Measurements from ENCODE around the gene MYO9A.

Gene MYO9A

GRCh38 chr15:72118017-72118978 lies at the start of gene MYO9A, which contains the start of gene SENP8:
TSS of gene MYO9A (minus strand) at chr15:72118150. CDS start at chr15:72046563, 71,587 bp downstream.
TSS of gene SENP8 (plus strand) at chr15:72118403. CDS start at chr15:72139624, 21,221 bp downstream.
- peak; percentile 99 for DNase-seq

GRCh38 chr15:72167445-72167844 lies 49.5 kb upstream of the MYO9A start:
- no peak for DNase-seq

- no peak for DNase-seq
Measured at GRCh38 chr15:72166716-72167417, 48.9 kb upstream of the MYO9A start.

GRCh38 chr15:72163719-72164118 lies 45.8 kb upstream of the MYO9A start:
- DNase-seq, result no peak

GRCh38 chr15:72162569-72162968 lies 44.6 kb upstream of the MYO9A start:
- DNase-seq, result no peak

GRCh38 chr15:72161361-72162132 lies 43.6 kb upstream of the MYO9A start:
- no peak for DNase-seq

GRCh38 chr15:72160696-72161245 lies 42.8 kb upstream of the MYO9A start:
- no peak for DNase-seq

- DNase-seq, result no peak
Measured at GRCh38 chr15:72156928-72157327, 39.0 kb upstream of the MYO9A start.

- DNase-seq, result peak; percentile 74
Measured at GRCh38 chr15:72155635-72156616, 38.0 kb upstream of the MYO9A start.

- DNase-seq, result peak; percentile 33
Measured at GRCh38 chr15:72155003-72155621, 37.2 kb upstream of the MYO9A start.

- no peak for DNase-seq
Measured at GRCh38 chr15:72154316-72154715, 36.4 kb upstream of the MYO9A start.

GRCh38 chr15:72153269-72154000 lies 35.5 kb upstream of the MYO9A start:
- no peak for DNase-seq

- DNase-seq, result no peak
Measured at GRCh38 chr15:72147418-72147817, 29.5 kb upstream of the MYO9A start.

GRCh38 chr15:72146934-72147333 lies 29.0 kb upstream of the MYO9A start:
- DNase-seq, result no peak

GRCh38 chr15:72146221-72146620 lies 28.3 kb upstream of the MYO9A start:
- DNase-seq, result no peak

- no peak for DNase-seq
Measured at GRCh38 chr15:72141171-72142084, 23.5 kb upstream of the MYO9A start.

GRCh38 chr15:72140088-72140487 lies 22.1 kb upstream of the MYO9A start:
- DNase-seq, result no peak

- no peak for DNase-seq
Measured at GRCh38 chr15:72139667-72140066, 21.7 kb upstream of the MYO9A start.
